Activated CD4-positive, alpha-beta memory T cell treated with anti-CD3 and anti-CD28 coated beads, Interleukin-2, amount 10 ng/mL, durations not matched to agents 7 days and 5 days (primary cell): ENCODE results near the gene ACOT13. TPM values are rescaled to one million over a fixed set of nuclear protein-coding genes. Genes with fewer than 3 reads are reported as not detected.
"Not testable (repeated sequence)": the region's sequence is repeated elsewhere in the genome, so short reads cannot be mapped to it uniquely, and the experiment has no call there.

Source experiments
- CTCF ChIA-PET: fragments of 350-600 bp; sonication (Branson Sonifier 250); formaldehyde crosslinking; loops from one replicate; lab custom pipeline; 2021; ENCODE audit warnings: antibody characterized with exemption, inconsistent platforms; lab: Charles Lee
- POLR2A ChIA-PET: fragments of 350-600 bp; sonication (Branson Sonifier 250); formaldehyde crosslinking; loops from one replicate; lab custom pipeline; 2021; ENCODE audit warnings: antibody characterized with exemption; lab: Charles Lee
- DNase-seq: peaks from one replicate; pipeline ENCODE4 v3.0.0-alpha.2; 2020
- H3K27ac Mint-ChIP-seq: one replicate; pipeline ENCODE4 v1.8.0; 2021; ENCODE audit warnings: mild to moderate bottlenecking, mixed read lengths
- H3K27me3 Mint-ChIP-seq: one replicate; pipeline ENCODE4 v1.8.0; 2021; ENCODE audit warnings: mixed read lengths
- H3K36me3 Mint-ChIP-seq: one replicate; pipeline ENCODE4 v1.8.0; 2021; ENCODE audit warnings: low read depth, mixed read lengths
- H3K4me1 Mint-ChIP-seq: one replicate; pipeline ENCODE4 v1.8.0; 2021; ENCODE audit warnings: mixed read lengths
- H3K4me3 Mint-ChIP-seq: one replicate; pipeline ENCODE4 v1.8.0; 2021; ENCODE audit warnings: mild to moderate bottlenecking, mixed read lengths
- H3K9me3 Mint-ChIP-seq: one replicate; pipeline ENCODE4 v1.8.0; 2021; ENCODE audit warnings: mixed read lengths
- total RNA-seq, 2 experiments: library from RNA; stranded (reverse); gene quantifications; one replicate each; pipeline ENCODE4 v1.2.3, GENCODE V29; 2021

ACOT13 gene
- total RNA-seq, 2 experiments from 2014 or later = 19.9 to 21.1 TPM

- H3K4me1 Mint-ChIP-seq = peaks cover 19% of the 10 kb centered on the region
- POLR2A ChIA-PET = interaction anchor here (0.9 to 2.2 kb wide), 5 partner anchors 20 to 33 kb away, joined by 4 to 21 read pairs (median 6); partner anchors contain the start of genes C6orf62 and GMNN
- peak overlapping the region; percentile 19 for H3K27ac Mint-ChIP-seq
- CTCF ChIA-PET = interaction anchor here (0.6 to 1.2 kb wide), 7 partner anchors 15 to 164 kb away, joined by 3 to 4 read pairs (median 3); no protein-coding TSS in a partner anchor
- H3K9me3 Mint-ChIP-seq = no peaks in the 10 kb centered on the region
- peak; percentile 22 for DNase-seq
- no peaks in the 10 kb centered on the region for H3K27me3 Mint-ChIP-seq
- H3K36me3 Mint-ChIP-seq = no peaks in the 10 kb centered on the region
- no peak overlapping the region for H3K4me3 Mint-ChIP-seq
Observed at GRCh38 chr6:24743265-24743943, 76.5 kb downstream of the ACOT13 start.

GRCh38 chr6:24743944-24744335, 77.1 kb downstream of the ACOT13 start:
- H3K4me1 Mint-ChIP-seq = peaks cover 19% of the 10 kb centered on the region
- no peaks in the 10 kb centered on the region for H3K36me3 Mint-ChIP-seq
- no peaks in the 10 kb centered on the region for H3K9me3 Mint-ChIP-seq
- CTCF ChIA-PET = no interaction called here
- no peak overlapping the region for H3K4me3 Mint-ChIP-seq
- no peak overlapping the region for H3K27ac Mint-ChIP-seq
- DNase-seq = no peak
- H3K27me3 Mint-ChIP-seq = peaks cover 3% of the 10 kb centered on the region
- POLR2A ChIA-PET = interaction anchor here (0.9 to 2.2 kb wide), 4 partner anchors 20 to 31 kb away, joined by 4 to 21 read pairs (median 12); partner anchors contain the start of genes C6orf62 and GMNN

GRCh38 chr6:24744911-24745310, 78.0 kb downstream of the ACOT13 start:
- Mint-ChIP-seq H3K36me3 (no peaks in the 10 kb centered on the region), H3K4me3 (no peak overlapping the region), H3K9me3 (no peaks in the 10 kb centered on the region), H3K4me1 (peaks cover 19% of the 10 kb centered on the region), H3K27ac (no peak overlapping the region), H3K27me3 (peaks cover 9% of the 10 kb centered on the region)
- POLR2A ChIA-PET = interaction anchor here (2.1 kb wide), 1 partner anchor 23 kb away, joined by 8 read pairs; no protein-coding TSS in a partner anchor
- CTCF ChIA-PET = interaction anchor here (1.2 kb wide), 1 partner anchor 34 kb away, joined by 3 read pairs; no protein-coding TSS in a partner anchor
- no peak for DNase-seq

GRCh38 chr6:24749297-24749696, 82.4 kb downstream of the ACOT13 start:
- ChIA-PET POLR2A (no interaction called here), CTCF (interaction anchor here (0.7 kb wide), 1 partner anchor 241 kb away, joined by 3 read pairs; no protein-coding TSS in a partner anchor)

GRCh38 chr6:24750878-24751277, 84.0 kb downstream of the ACOT13 start:
- H3K4me1 Mint-ChIP-seq, DNase-seq, H3K27ac Mint-ChIP-seq, POLR2A ChIA-PET, CTCF ChIA-PET, H3K36me3 Mint-ChIP-seq, H3K9me3 Mint-ChIP-seq, H3K4me3 Mint-ChIP-seq: not testable (repeated sequence)
- H3K27me3 Mint-ChIP-seq = peaks cover 15% of the 10 kb centered on the region

More at GRCh38 chr6:24749297-24749696, 82.4 kb downstream of the ACOT13 start:
- no peak for DNase-seq
- no peaks in the 10 kb centered on the region for H3K36me3 Mint-ChIP-seq
- no peak overlapping the region for H3K27ac Mint-ChIP-seq
- H3K27me3 Mint-ChIP-seq = peaks cover 15% of the 10 kb centered on the region
- H3K4me1 Mint-ChIP-seq = no peaks in the 10 kb centered on the region
- H3K9me3 Mint-ChIP-seq = peaks cover 5% of the 10 kb centered on the region
- H3K4me3 Mint-ChIP-seq = no peak overlapping the region

- Mint-ChIP-seq H3K4me1 (no peaks in the 10 kb centered on the region), H3K27ac (no peak overlapping the region), H3K4me3 (no peak overlapping the region), H3K9me3 (peaks cover 9% of the 10 kb centered on the region), H3K36me3 (no peaks in the 10 kb centered on the region), H3K27me3 (peaks cover 15% of the 10 kb centered on the region)
- POLR2A ChIA-PET = no interaction called here
- DNase-seq = no peak
- CTCF ChIA-PET = no interaction called here
Observed at GRCh38 chr6:24752503-24752902, 85.6 kb downstream of the ACOT13 start.

- ChIA-PET CTCF (no interaction called here), POLR2A (no interaction called here)
- Mint-ChIP-seq H3K27ac (no peak overlapping the region), H3K36me3 (no peaks in the 10 kb centered on the region), H3K9me3 (peaks cover 9% of the 10 kb centered on the region), H3K27me3 (peaks cover 15% of the 10 kb centered on the region), H3K4me1 (no peaks in the 10 kb centered on the region), H3K4me3 (no peak overlapping the region)
- DNase-seq = no peak
Observed at GRCh38 chr6:24752917-24753492, 86.1 kb downstream of the ACOT13 start.

DNA sequence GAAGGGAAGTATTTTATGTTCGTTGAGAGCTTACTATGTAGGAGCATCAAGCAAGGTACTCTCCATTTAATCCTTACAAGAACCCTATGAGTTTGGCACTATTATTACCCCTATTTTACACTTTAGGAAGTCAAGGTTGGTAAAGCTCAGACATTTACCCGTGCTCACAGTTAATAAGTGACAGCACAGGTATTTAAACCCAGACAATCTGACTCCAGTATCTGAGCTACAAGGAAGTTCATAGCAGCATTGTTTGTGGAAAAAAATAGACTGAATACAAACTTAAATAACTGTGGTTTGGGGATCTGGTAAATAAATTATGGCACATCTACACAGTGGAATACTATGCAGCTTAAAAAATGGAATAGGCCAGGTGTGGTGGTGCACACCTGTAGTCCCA, 86.7 kb downstream of the ACOT13 start:
- Mint-ChIP-seq H3K4me1 (no peaks in the 10 kb centered on the region), H3K36me3 (no peaks in the 10 kb centered on the region), H3K27ac (no peak overlapping the region), H3K4me3 (no peak overlapping the region), H3K9me3 (peaks cover 9% of the 10 kb centered on the region), H3K27me3 (peaks cover 15% of the 10 kb centered on the region)
- POLR2A ChIA-PET = no interaction called here
- no peak for DNase-seq
- CTCF ChIA-PET = no interaction called here

- CTCF ChIA-PET, POLR2A ChIA-PET, DNase-seq, H3K27me3 Mint-ChIP-seq, H3K4me3 Mint-ChIP-seq, H3K27ac Mint-ChIP-seq, H3K9me3 Mint-ChIP-seq, H3K36me3 Mint-ChIP-seq, H3K4me1 Mint-ChIP-seq: not testable (repeated sequence)
Observed at GRCh38 chr6:24754378-24754777, 87.5 kb downstream of the ACOT13 start.

Other genes starting within 250 kb of the ACOT13 start
- gene GPLD1, start 177.5 kb upstream of the ACOT13 start, total RNA-seq = under 1 TPM; 0.18 to 0.20 TPM
- gene ALDH5A1, start 172.1 kb upstream of the ACOT13 start, total RNA-seq = 1 to 10 TPM; 2.5 to 3.7 TPM
- under 1 TPM in 1 of 2 experiments, not detected in 1; 0.10 TPM for gene KIAA0319, start 20.9 kb upstream of the ACOT13 start, total RNA-seq
- gene TDP2, start 178 bp upstream of the ACOT13 start, total RNA-seq = 10 to 100 TPM; 43.8 to 45.4 TPM
- 100 to 1,000 TPM; 155 to 156 TPM for gene C6orf62, start 52.1 kb downstream of the ACOT13 start, total RNA-seq
- 10 to 100 TPM; 67.6 to 69.0 TPM for gene GMNN, start 107.9 kb downstream of the ACOT13 start, total RNA-seq
- 1 to 10 TPM; 1.2 to 1.5 TPM for gene ARMH2, start 131.8 kb downstream of the ACOT13 start, total RNA-seq